Gastrocnemius medialis (tissue), 4 donors: ENCODE results near the gene ADAP1.

Experiments used
- POLR2A ChIP-seq, 2 donors: fragments of 450-650 bp; IDR thresholded peaks; one replicate each; pipeline ENCODE4 v1.6.1; 2017; ENCODE audit warnings: antibody characterized with exemption in 2 of 2, mild to moderate bottlenecking in 2 of 2, moderate library complexity in 2 of 2
- TF ChIP-seq, protein P1 (sequence below), 5 experiments: fragments of 450-650 bp in 3 of 5; fragments of 200-600 bp in 2 of 5; sonication (generic) in 2 of 5; IDR thresholded peaks in 4 of 5; conservative IDR thresholded peaks in 1 of 5; 1 replicate in 4 of 5; 2 replicates in 1 of 5; pipeline ENCODE4 v1.5.1; 2016 to 2019; ENCODE audit warnings: antibody characterized with exemption in 5 of 5, mild to moderate bottlenecking in 3 of 5, moderate library complexity in 3 of 5

DNA sequence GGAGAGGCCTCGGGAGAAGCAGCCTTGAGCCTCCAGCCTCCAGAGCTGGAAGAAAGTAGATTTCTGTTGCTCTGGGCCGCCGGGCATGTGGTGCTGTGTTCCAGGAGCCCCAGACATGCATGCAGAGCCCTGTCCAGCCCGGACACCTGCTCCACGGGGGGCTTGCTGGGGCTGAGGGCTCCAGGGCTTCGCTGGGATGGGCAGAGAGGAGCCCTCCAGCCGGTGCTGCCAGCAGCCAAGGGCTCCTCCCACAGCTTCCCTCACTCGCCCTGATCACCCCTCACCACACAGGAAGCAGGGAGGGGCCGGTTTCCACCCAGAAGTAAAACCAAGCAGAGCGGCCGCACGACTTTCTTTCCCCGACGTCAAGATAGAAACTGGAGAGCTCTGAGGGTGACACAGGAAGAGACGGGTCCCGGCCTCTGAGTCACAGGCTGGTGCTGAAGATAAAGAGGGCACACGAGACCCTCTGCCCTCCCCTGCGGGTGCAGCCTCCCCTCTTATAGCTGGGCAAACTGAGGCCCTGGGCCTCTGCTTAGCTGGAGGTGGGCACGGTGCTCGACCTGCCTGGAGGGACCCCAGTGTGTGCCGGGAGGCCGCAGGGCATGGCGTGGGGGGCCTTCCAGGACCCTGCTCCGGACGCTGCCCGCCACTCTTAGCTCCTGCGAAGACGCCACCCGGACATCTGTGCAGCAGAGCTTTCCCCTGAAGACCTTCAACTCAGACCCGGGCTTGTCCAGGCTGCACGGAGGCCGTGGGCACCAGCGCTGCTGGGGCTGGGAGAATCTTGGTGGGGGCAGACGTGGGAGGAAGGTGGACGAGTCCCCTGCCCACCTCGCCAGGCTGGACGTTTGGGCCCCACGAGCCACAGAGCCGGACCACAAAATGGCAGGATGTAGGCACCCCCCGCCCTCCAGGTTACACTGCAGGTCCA is 31.1 kb downstream of the ADAP1 start:
- TF ChIP-seq, protein P1, sequence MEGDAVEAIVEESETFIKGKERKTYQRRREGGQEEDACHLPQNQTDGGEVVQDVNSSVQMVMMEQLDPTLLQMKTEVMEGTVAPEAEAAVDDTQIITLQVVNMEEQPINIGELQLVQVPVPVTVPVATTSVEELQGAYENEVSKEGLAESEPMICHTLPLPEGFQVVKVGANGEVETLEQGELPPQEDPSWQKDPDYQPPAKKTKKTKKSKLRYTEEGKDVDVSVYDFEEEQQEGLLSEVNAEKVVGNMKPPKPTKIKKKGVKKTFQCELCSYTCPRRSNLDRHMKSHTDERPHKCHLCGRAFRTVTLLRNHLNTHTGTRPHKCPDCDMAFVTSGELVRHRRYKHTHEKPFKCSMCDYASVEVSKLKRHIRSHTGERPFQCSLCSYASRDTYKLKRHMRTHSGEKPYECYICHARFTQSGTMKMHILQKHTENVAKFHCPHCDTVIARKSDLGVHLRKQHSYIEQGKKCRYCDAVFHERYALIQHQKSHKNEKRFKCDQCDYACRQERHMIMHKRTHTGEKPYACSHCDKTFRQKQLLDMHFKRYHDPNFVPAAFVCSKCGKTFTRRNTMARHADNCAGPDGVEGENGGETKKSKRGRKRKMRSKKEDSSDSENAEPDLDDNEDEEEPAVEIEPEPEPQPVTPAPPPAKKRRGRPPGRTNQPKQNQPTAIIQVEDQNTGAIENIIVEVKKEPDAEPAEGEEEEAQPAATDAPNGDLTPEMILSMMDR (IDR thresholded peaks at IDR 0.05 in 4 of 5, conservative IDR thresholded peaks at IDR 0.05 in 1 of 5) = no peak
- TF ChIP-seq POLR2A (IDR thresholded peaks at IDR 0.05) = no peak
